Measurements from ENCODE around the gene ZNF845. TPM values are rescaled to one million over a fixed set of nuclear protein-coding genes. Genes with fewer than 3 reads are reported as not detected.
"Not testable (repeated sequence)": the region's sequence is repeated elsewhere in the genome, so short reads cannot be mapped to it uniquely, and the experiment has no call there.

Gene ZNF845
- total RNA-seq, result 1 to 10 TPM; 4.2 to 7.4 TPM

DNA sequence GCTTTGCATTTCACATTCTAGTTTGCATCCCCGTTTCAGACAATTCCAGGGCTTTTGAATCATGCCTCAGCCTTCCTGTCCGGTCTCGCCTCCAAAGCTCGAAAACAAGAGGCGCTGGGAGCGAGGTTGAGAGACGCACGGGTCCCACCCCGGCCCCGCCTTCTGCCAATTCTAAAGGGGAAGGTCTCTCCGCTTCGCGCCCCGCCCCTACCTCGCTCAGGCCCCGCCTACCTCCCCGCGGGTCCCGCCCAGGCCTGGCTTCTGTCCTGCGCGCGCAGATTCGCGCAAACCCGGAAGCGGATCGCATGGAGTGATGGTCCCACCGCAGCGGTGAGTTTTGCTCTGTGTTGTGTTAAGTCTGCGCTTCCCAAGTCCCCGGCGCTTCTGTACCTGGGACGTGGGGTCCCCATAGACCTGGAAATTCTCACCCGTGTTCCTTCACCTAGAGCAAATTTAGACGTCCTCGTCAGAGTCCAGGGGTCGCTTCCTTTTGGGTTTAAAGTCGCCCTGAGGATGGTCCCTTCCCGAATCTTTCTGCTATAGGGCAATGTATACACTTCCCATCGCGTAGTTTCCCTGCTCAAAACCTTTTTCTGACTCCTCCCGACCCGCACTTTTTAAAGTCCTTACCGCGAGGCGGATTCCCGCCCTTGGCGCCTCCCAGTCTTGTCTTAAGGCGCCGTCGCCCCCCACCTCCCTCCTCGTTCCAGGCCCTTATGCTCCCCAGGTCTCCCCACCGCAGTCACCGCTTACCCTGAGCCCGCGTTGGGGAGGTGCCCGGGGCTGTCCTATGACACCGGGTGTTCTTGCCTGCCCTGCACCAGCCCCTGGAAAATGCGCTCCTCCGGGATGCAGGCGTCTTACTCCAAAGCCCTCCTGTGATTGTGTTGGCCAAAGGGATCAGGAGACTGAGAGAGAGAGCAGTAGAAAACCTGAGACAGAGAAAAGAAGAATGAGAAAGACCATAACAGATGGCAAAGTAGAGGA, at the start of gene ZNF845:
ZNF845 (plus strand) TSS at position 287 of the 987 bp plus-strand sequence. CDS start 7,559 bp downstream, outside the sequence.
- H3K4me3 ChIP-seq, result peak within 1 kb of the TSS; percentile 86
- ATAC-seq (ENCODE audit: insufficient number of reproducible peaks, low FRiP score, low read depth) (peak; percentile 99), DNase-seq (ENCODE audit: low spot score) (peak; percentile 77)
- TF ChIP-seq, protein P1, sequence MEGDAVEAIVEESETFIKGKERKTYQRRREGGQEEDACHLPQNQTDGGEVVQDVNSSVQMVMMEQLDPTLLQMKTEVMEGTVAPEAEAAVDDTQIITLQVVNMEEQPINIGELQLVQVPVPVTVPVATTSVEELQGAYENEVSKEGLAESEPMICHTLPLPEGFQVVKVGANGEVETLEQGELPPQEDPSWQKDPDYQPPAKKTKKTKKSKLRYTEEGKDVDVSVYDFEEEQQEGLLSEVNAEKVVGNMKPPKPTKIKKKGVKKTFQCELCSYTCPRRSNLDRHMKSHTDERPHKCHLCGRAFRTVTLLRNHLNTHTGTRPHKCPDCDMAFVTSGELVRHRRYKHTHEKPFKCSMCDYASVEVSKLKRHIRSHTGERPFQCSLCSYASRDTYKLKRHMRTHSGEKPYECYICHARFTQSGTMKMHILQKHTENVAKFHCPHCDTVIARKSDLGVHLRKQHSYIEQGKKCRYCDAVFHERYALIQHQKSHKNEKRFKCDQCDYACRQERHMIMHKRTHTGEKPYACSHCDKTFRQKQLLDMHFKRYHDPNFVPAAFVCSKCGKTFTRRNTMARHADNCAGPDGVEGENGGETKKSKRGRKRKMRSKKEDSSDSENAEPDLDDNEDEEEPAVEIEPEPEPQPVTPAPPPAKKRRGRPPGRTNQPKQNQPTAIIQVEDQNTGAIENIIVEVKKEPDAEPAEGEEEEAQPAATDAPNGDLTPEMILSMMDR (IDR thresholded peaks at IDR 0.05), result no peak
- no peaks in the 10 kb centered on the region for H3K9me3 ChIP-seq
- no peaks in the 10 kb centered on the region for H3K36me3 ChIP-seq
- peak within 1 kb of the TSS; percentile 76 for H3K27ac ChIP-seq
- peaks cover 0 to 6% of the 10 kb centered on the region in 2 donors for H3K4me1 ChIP-seq (ENCODE audit: control insufficient read depth in 1 of 2, low read depth in 2 of 2)
- H3K27me3 ChIP-seq (replicated peaks; ENCODE audit: insufficient read depth), result no peaks in the 10 kb centered on the region

DNA sequence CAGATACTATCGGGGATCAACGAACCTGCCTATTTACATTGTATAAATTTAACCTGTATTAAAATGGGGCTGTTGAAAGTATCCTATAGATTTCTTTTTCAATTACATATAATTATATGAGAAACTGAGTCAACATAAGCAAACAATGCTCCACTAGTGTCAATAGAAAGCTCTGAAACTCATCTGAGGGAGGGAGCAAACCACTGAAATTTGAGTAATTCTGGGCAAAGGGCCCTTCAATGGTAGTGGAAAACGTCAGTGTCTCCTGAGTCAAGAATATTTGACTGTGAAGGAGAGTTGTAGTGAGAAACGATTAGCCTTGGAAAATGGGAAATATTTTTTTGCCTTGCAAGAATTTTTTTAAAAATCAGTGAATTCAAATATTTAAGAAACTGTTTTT, 48.5 kb upstream of the ZNF845 start:
- DNase-seq (ENCODE audit: low spot score), result no peak
- Histone ChIP-seq H3K27me3 (replicated peaks; ENCODE audit: insufficient read depth) (no peaks in the 10 kb centered on the region), H3K4me1 (ENCODE audit: control insufficient read depth in 1 of 2, low read depth in 2 of 2) (no peaks in the 10 kb centered on the region), H3K36me3 (no peaks in the 10 kb centered on the region), H3K9me3 (no peaks in the 10 kb centered on the region), H3K27ac (no peak overlapping the region), H3K4me3 (no peak overlapping the region)
- TF ChIP-seq, protein P1 (IDR thresholded peaks at IDR 0.05), result no peak
- no peak for ATAC-seq (ENCODE audit: insufficient number of reproducible peaks, low FRiP score, low read depth)

DNA sequence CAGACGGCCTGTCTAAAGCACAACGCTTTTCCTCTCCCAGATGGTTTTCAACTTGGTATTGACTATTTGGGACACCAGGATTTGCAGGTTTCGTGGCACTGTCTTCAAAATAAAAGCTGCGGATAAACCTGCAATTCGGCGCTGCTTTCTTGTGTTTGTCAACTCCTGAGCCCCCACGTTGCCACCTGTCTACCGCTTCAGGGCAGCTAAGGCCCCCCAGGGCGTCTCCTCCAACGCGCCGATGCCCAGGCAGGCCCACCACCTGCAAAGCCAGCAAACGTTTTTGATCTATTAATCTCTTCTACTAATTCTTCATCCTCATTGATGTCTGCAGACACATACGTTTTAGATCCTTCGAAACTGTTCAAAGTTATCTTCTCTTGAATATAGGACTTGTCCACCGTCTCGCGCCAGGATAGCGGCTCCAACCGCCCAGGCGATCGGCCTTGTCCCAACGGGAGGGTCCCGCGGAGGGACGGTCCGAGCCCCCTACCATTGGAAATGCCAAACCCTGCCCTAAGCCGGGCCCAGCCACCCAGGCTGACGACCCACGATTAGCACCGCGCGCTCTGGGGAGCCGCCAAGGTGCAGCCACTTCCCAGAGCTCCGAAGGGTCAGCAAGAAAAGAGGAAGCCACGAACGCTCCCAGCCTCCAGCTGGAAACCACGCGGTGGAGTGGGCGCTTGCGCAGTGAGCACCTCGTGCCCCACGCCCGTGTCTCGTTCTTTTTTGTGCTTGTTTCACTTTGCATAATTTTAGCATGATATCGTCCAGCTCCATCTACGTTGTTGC, 42.6 kb upstream of the ZNF845 start:
- TF ChIP-seq, protein P1 (IDR thresholded peaks at IDR 0.05), result no peak
- H3K36me3 ChIP-seq, result no peaks in the 10 kb centered on the region
- H3K27me3 ChIP-seq (replicated peaks; ENCODE audit: insufficient read depth), result no peaks in the 10 kb centered on the region
- peaks cover 16% of the 10 kb centered on the region for H3K9me3 ChIP-seq
- no peak overlapping the region for H3K27ac ChIP-seq
- no peaks in the 10 kb centered on the region for H3K4me1 ChIP-seq (ENCODE audit: control insufficient read depth in 1 of 2, low read depth in 2 of 2)
- ATAC-seq (ENCODE audit: insufficient number of reproducible peaks, low FRiP score, low read depth) (no peak), DNase-seq (ENCODE audit: low spot score) (no peak)
- H3K4me3 ChIP-seq, result no peak overlapping the region

DNA sequence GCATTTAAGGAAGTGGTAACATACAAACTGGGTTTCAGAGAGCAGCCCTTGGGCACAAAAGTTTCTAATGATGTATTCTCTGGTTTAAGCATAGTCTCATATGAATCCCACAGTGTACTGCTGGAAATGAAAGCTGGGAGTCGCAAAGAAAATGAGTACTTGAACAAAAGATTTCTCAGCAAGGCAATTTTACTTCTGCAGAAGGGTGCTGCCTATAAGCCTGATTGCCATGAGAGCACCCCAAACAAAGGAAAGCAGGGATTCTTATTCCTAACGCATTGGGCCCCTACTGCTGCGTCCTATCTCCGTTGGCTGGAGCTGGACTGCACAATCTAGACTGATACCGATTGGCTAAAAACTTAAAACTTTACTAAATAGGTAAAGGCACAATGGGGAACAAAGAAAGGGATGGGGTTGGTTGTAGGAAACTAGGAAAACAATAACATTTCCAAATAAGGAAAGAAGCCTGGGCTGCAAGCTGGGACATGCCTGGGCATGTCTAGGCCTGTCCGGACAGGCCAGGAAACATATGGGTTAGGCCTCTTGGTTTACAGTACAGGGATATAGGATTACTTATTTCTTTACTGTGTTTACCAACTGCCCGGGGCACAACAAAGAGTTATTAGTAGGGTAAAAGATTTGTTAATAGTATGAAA, 38.6 kb upstream of the ZNF845 start:
- no peaks in the 10 kb centered on the region for H3K36me3 ChIP-seq
- no peak for ATAC-seq (ENCODE audit: insufficient number of reproducible peaks, low FRiP score, low read depth)
- H3K27ac ChIP-seq, result no peak overlapping the region
- H3K4me3 ChIP-seq, result no peak overlapping the region
- TF ChIP-seq, protein P1 (IDR thresholded peaks at IDR 0.05), result no peak
- no peaks in the 10 kb centered on the region for H3K4me1 ChIP-seq (ENCODE audit: control insufficient read depth in 1 of 2, low read depth in 2 of 2)
- no peak for DNase-seq (ENCODE audit: low spot score)
- no peaks in the 10 kb centered on the region for H3K27me3 ChIP-seq (replicated peaks; ENCODE audit: insufficient read depth)
- peaks cover 19% of the 10 kb centered on the region for H3K9me3 ChIP-seq

DNA sequence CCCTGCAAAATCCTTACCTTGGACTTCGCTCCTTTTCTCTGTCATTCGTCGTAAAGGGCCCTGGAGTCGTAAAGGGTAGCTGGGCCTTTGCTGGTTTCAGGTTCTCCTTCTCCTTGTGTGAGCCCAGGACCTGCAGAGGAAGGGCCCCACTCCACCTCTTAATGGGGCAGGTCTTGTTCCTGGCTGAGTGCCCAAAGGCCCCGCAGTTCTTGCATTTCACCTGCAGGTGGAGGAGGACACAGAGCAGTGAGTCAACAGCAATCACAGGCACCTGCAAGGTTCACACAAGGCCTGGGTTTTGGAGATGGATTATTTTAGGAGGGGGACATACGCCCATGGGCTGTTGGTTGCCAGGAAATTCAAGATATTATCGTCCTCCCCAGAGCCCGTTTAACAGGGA, 32.2 kb upstream of the ZNF845 start:
- H3K27me3 ChIP-seq (replicated peaks; ENCODE audit: insufficient read depth); H3K27ac ChIP-seq; ATAC-seq (ENCODE audit: insufficient number of reproducible peaks, low FRiP score, low read depth); H3K4me3 ChIP-seq; H3K36me3 ChIP-seq; DNase-seq (ENCODE audit: low spot score); H3K4me1 ChIP-seq (ENCODE audit: control insufficient read depth in 1 of 2, low read depth in 2 of 2); H3K9me3 ChIP-seq: not testable (repeated sequence)

Measured in thoracic aorta (tissue), 2 donors.